CD4-positive, CD25-positive, alpha-beta regulatory T cell (primary cell): ENCODE data around the gene CAPN6. TPM values are rescaled to one million over a fixed set of nuclear protein-coding genes. Genes with fewer than 3 reads are reported as not detected.

Source experiments
- ATAC-seq, 2 donors: fragments of 150-1000 bp; cut with Tn5 transposase; one replicate each; pipeline ENCODE4 v1.10.0; 2021; ENCODE audit warnings: low read depth in 2 of 2, moderate number of reproducible peaks in 2 of 2, moderate library complexity in 1 of 2
- DNase-seq, 3 donors: peaks; one replicate each; pipeline versions ENCODE4 v3.0.0 to v3.0.0-alpha.2; 2012 to 2022; ENCODE audit warnings: mixed read lengths in 1 of 3
- H3K27ac ChIP-seq: one replicate; pipeline ENCODE4 v1.7.0; 2013; ENCODE audit warnings: mild to moderate bottlenecking, low read length; ENCODE audit not compliant: insufficient read depth, poor library complexity, severe bottlenecking
- H3K27me3 ChIP-seq: one replicate; pipeline ENCODE4 v1.7.0; 2013; ENCODE audit warnings: low read length; ENCODE audit not compliant: control insufficient read depth, insufficient read depth
- H3K36me3 ChIP-seq: one replicate; pipeline ENCODE4 v1.7.0; 2013; ENCODE audit warnings: mild to moderate bottlenecking, low read length, moderate library complexity; ENCODE audit not compliant: control insufficient read depth, insufficient read depth
- H3K4me1 ChIP-seq: 2 replicates; pipeline ENCODE4 v1.7.0; 2013; ENCODE audit warnings: mild to moderate bottlenecking, low read length; ENCODE audit not compliant: insufficient read depth, control insufficient read depth, poor library complexity, severe bottlenecking
- H3K4me3 ChIP-seq: one replicate; pipeline ENCODE4 v1.7.0; 2013; ENCODE audit warnings: low read depth, mild to moderate bottlenecking, low read length, moderate library complexity
- H3K9me3 ChIP-seq, 2 experiments: 1 replicate in 1 of 2; 2 replicates in 1 of 2; pipeline ENCODE4 v1.7.0; 2013; ENCODE audit warnings: low read length in 2 of 2, mild to moderate bottlenecking in 1 of 2, moderate library complexity in 1 of 2; ENCODE audit not compliant: control insufficient read depth in 2 of 2
- H3K27ac Mint-ChIP-seq, 3 donors: one replicate each; pipeline ENCODE4 v1.8.0; 2020 to 2022; ENCODE audit warnings: mild to moderate bottlenecking in 3 of 3, mixed read lengths in 3 of 3, moderate library complexity in 2 of 3
- H3K27me3 Mint-ChIP-seq: one replicate; pipeline ENCODE4 v1.8.0; 2022; ENCODE audit warnings: mild to moderate bottlenecking, mixed read lengths
- H3K36me3 Mint-ChIP-seq: one replicate; pipeline ENCODE4 v1.8.0; 2020; ENCODE audit warnings: mixed read lengths
- H3K4me1 Mint-ChIP-seq, 4 donors: one replicate each; pipeline ENCODE4 v1.8.0; 2020 to 2022; ENCODE audit warnings: mixed read lengths in 4 of 4, mild to moderate bottlenecking in 1 of 4
- H3K4me3 Mint-ChIP-seq, 4 donors: one replicate each; pipeline ENCODE4 v1.8.0; 2020 to 2022; ENCODE audit warnings: mild to moderate bottlenecking in 4 of 4, mixed read lengths in 4 of 4, moderate library complexity in 3 of 4
- H3K9me3 Mint-ChIP-seq, 7 donors: one replicate each; pipeline ENCODE4 v1.8.0; 2020 to 2022; ENCODE audit warnings: mixed read lengths in 7 of 7, mild to moderate bottlenecking in 3 of 7, moderate library complexity in 2 of 7
- polyA plus RNA-seq, 4 donors: library from polyadenylated mRNA; unstranded; fragments of 300-500 nt; fragmentation: Illumina TruSeq; gene quantifications; one replicate each; pipeline ENCODE4 v1.2.3, GENCODE V29; 2021
- total RNA-seq: library from RNA; stranded (reverse); gene quantifications from one replicate; pipeline ENCODE4 v1.2.3, GENCODE V29; 2022

CAPN6 gene
- total and polyA plus RNA-seq, 5 donors from 2014 or later, result not detected

GRCh38 chrX:111260451-111260850 lies 9.8 kb downstream of the CAPN6 start:
- no peak overlapping the region for H3K4me3 ChIP-seq
- Mint-ChIP-seq H3K27me3 (no peaks in the 10 kb centered on the region), H3K4me3 (no peak overlapping the region), H3K4me1 (no peaks in the 10 kb centered on the region), H3K36me3 (no peaks in the 10 kb centered on the region), H3K27ac (no peak overlapping the region), H3K9me3 (peaks cover 0 to 3% (median 0%) of the 10 kb centered on the region in 7 donors)
- no peaks in the 10 kb centered on the region for H3K9me3 ChIP-seq
- no peak for DNase-seq
- no peak overlapping the region for H3K27ac ChIP-seq
- no peak for ATAC-seq
- H3K36me3 ChIP-seq, result no peaks in the 10 kb centered on the region
- no peaks in the 10 kb centered on the region for H3K4me1 ChIP-seq
- no peaks in the 10 kb centered on the region for H3K27me3 ChIP-seq

- Mint-ChIP-seq H3K4me1 (no peaks in the 10 kb centered on the region), H3K36me3 (no peaks in the 10 kb centered on the region), H3K27ac (no peak overlapping the region), H3K9me3 (peaks cover 0 to 3% (median 0%) of the 10 kb centered on the region in 7 donors), H3K4me3 (no peak overlapping the region), H3K27me3 (no peaks in the 10 kb centered on the region)
- Histone ChIP-seq H3K36me3 (no peaks in the 10 kb centered on the region), H3K27ac (no peak overlapping the region), H3K4me3 (no peak overlapping the region), H3K9me3 (no peaks in the 10 kb centered on the region), H3K4me1 (no peaks in the 10 kb centered on the region), H3K27me3 (no peaks in the 10 kb centered on the region)
- DNase-seq (no peak), ATAC-seq (no peak)
Measured at GRCh38 chrX:111259559-111259958, 10.7 kb downstream of the CAPN6 start.

GRCh38 chrX:111257733-111258132 lies 12.6 kb downstream of the CAPN6 start:
- DNase-seq (no peak), ATAC-seq (no peak)
- no peaks in the 10 kb centered on the region for H3K27me3 Mint-ChIP-seq
- no peaks in the 10 kb centered on the region for H3K4me1 Mint-ChIP-seq
- no peak overlapping the region for H3K27ac ChIP-seq
- H3K27me3 ChIP-seq, result no peaks in the 10 kb centered on the region
- no peaks in the 10 kb centered on the region for H3K36me3 ChIP-seq
- H3K4me3 ChIP-seq, result no peak overlapping the region
- H3K4me3 Mint-ChIP-seq, result no peak overlapping the region
- H3K27ac Mint-ChIP-seq, result no peak overlapping the region
- no peaks in the 10 kb centered on the region for H3K36me3 Mint-ChIP-seq
- H3K9me3 ChIP-seq, result no peaks in the 10 kb centered on the region
- H3K4me1 ChIP-seq, result no peaks in the 10 kb centered on the region
- H3K9me3 Mint-ChIP-seq, result peaks cover 0 to 3% (median 0%) of the 10 kb centered on the region in 7 donors

GRCh38 chrX:111254896-111255693 lies 15.2 kb downstream of the CAPN6 start:
- H3K9me3 ChIP-seq, result no peaks in the 10 kb centered on the region
- H3K4me3 ChIP-seq, result no peak overlapping the region
- H3K36me3 Mint-ChIP-seq, result no peaks in the 10 kb centered on the region
- no peaks in the 10 kb centered on the region for H3K36me3 ChIP-seq
- H3K27ac Mint-ChIP-seq, result no peak overlapping the region
- H3K4me1 Mint-ChIP-seq, result no peaks in the 10 kb centered on the region
- H3K27me3 Mint-ChIP-seq, result peaks cover 4% of the 10 kb centered on the region
- DNase-seq (no peak), ATAC-seq (no peak)
- H3K4me3 Mint-ChIP-seq, result no peak overlapping the region
- no peaks in the 10 kb centered on the region for H3K4me1 ChIP-seq
- no peaks in the 10 kb centered on the region for H3K27me3 ChIP-seq
- no peaks in the 10 kb centered on the region for H3K9me3 Mint-ChIP-seq
- no peak overlapping the region for H3K27ac ChIP-seq

GRCh38 chrX:111244235-111244750 lies 26.0 kb downstream of the CAPN6 start:
- no peaks in the 10 kb centered on the region for H3K9me3 ChIP-seq
- Mint-ChIP-seq H3K36me3 (no peaks in the 10 kb centered on the region), H3K4me3 (no peak overlapping the region), H3K27ac (no peak overlapping the region), H3K4me1 (no peaks in the 10 kb centered on the region), H3K9me3 (peaks cover 0 to 3% (median 0%) of the 10 kb centered on the region in 7 donors), H3K27me3 (peaks cover 4% of the 10 kb centered on the region)
- no peak overlapping the region for H3K27ac ChIP-seq
- H3K36me3 ChIP-seq, result no peaks in the 10 kb centered on the region
- H3K4me1 ChIP-seq, result no peaks in the 10 kb centered on the region
- H3K27me3 ChIP-seq, result no peaks in the 10 kb centered on the region
- H3K4me3 ChIP-seq, result no peak overlapping the region
- DNase-seq, result peak in 1 of 3 donors; percentile 2
- ATAC-seq, result no peak

- no peak for DNase-seq
- Histone ChIP-seq H3K27ac (no peak overlapping the region), H3K4me3 (no peak overlapping the region), H3K4me1 (no peaks in the 10 kb centered on the region), H3K36me3 (no peaks in the 10 kb centered on the region), H3K9me3 (no peaks in the 10 kb centered on the region), H3K27me3 (no peaks in the 10 kb centered on the region)
- ATAC-seq, result no peak
- H3K27ac Mint-ChIP-seq, result no peak overlapping the region
- peaks cover 7% of the 10 kb centered on the region for H3K27me3 Mint-ChIP-seq
- H3K4me1 Mint-ChIP-seq, result no peaks in the 10 kb centered on the region
- no peaks in the 10 kb centered on the region for H3K36me3 Mint-ChIP-seq
- no peak overlapping the region for H3K4me3 Mint-ChIP-seq
- H3K9me3 Mint-ChIP-seq, result peaks cover 0 to 1% (median 0%) of the 10 kb centered on the region in 7 donors
Measured at GRCh38 chrX:111216293-111216801, 53.9 kb downstream of the CAPN6 start.

- Histone ChIP-seq H3K27ac (no peak overlapping the region), H3K4me1 (no peaks in the 10 kb centered on the region), H3K36me3 (no peaks in the 10 kb centered on the region), H3K4me3 (no peak overlapping the region), H3K9me3 (no peaks in the 10 kb centered on the region), H3K27me3 (no peaks in the 10 kb centered on the region)
- no peak for DNase-seq
- Mint-ChIP-seq H3K27me3 (no peaks in the 10 kb centered on the region), H3K4me1 (no peaks in the 10 kb centered on the region), H3K9me3 (peaks cover 0 to 3% (median 0%) of the 10 kb centered on the region in 7 donors), H3K27ac (no peak overlapping the region), H3K36me3 (no peaks in the 10 kb centered on the region), H3K4me3 (no peak overlapping the region)
- ATAC-seq, result no peak
Measured at GRCh38 chrX:111207851-111208250, 62.4 kb downstream of the CAPN6 start.

GRCh38 chrX:111200327-111200726 lies 70.0 kb downstream of the CAPN6 start:
- Histone ChIP-seq H3K27me3 (no peaks in the 10 kb centered on the region), H3K4me3 (no peak overlapping the region), H3K27ac (no peak overlapping the region), H3K36me3 (no peaks in the 10 kb centered on the region), H3K9me3 (no peaks in the 10 kb centered on the region), H3K4me1 (no peaks in the 10 kb centered on the region)
- no peaks in the 10 kb centered on the region for H3K4me1 Mint-ChIP-seq
- H3K36me3 Mint-ChIP-seq, result no peaks in the 10 kb centered on the region
- H3K27ac Mint-ChIP-seq, result no peak overlapping the region
- H3K9me3 Mint-ChIP-seq, result peaks cover 0 to 2% (median 0%) of the 10 kb centered on the region in 7 donors
- DNase-seq (no peak), ATAC-seq (no peak)
- H3K4me3 Mint-ChIP-seq, result no peak overlapping the region
- H3K27me3 Mint-ChIP-seq, result no peaks in the 10 kb centered on the region
